Stimulated activated CD8-positive, alpha-beta memory T cell treated with anti-CD3 and anti-CD28 coated beads, Interleukin-4, amount 100 ng/mL, for 1 hour (primary cell): ENCODE measurements around the gene FAM174A.
"Not testable (repeated sequence)": the region's sequence is repeated elsewhere in the genome, so short reads cannot be mapped to it uniquely, and the experiment has no call there.

Experiments used
- DNase-seq, 2 donors: peaks; one replicate each; pipeline ENCODE4 v3.0.0-alpha.2; 2020; ENCODE audit warnings: low read depth in 2 of 2, low spot score in 1 of 2

FAM174A gene

DNA sequence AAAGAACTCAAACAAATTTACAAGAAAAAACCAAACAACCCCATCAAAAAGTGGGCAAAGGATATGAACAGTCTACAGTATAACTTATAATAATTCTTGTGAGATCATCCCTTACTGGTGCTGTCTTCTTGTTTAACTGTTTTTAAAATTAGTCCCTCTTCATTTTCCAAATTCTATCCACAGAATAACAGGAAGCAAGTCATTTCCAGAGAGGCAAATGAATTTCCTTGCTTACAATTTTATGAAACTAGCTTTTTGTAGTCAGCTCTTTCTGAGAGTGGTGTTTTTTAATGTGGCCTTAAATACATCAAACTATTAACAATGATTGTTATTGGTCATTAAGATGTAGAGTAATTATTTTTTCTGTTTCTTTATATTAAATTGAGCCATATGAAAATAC, 40.6 kb downstream of the FAM174A start:
- DNase-seq, result no peak

GRCh38 chr5:100576217-100576751, 41.1 kb downstream of the FAM174A start:
- DNase-seq, result no peak

GRCh38 chr5:100577506-100577905, 42.3 kb downstream of the FAM174A start:
- DNase-seq, result no peak

DNA sequence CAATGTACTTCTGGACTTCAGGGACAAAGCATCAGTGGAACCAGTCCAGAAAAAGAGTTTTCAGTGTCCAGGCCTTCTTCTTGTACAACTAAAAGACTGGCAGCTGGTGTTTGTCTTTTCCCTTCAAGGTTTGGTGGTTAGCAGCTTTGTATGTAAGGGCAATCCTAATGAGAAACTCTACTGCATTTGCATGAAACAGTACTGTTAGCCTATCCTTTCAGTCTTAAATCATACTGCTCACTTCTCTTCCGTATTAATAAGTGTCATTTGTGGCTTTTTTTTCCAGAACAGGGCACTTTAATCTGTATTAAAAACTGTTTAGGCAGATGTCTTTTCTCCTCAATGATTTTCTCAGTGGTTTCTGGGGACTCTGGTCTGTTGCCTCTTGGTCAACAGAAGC, 48.9 kb downstream of the FAM174A start:
- no peak for DNase-seq

DNA sequence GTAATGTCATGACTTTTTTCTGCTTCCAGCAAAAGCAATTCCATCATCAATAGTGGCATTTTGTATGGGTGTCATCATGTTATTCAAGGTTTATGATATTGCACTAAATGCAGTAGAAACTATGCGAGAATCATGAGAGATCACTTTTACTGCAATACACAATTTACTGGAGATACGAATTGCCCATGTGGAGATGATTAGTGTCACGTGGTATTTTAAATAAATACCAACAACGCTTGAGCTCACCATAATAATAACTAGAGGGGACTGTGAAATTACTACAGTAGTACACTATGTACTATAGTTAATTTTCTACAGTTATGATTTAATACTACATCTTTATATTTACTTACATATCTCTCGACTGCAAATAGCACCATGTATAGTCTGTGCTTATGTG, 49.7 kb downstream of the FAM174A start:
- no peak for DNase-seq

DNA sequence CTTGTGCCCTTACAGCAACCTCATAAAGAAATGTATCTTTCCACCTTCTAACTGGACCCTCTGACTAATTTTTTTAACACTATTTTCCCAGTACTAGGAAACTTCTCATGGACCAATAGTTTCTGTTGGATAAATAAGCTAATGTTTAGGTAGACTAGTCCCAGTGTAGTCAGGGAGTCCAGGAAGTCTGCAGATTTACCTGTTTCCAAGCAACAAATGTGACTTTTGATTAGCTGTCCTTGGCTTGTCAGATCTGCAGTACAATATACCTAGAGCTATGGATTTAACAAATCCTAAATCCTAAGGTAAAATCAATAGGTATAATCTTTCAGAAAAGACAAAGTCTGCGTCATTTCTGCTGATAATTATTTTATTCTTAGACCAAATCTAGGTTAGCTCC, 55.7 kb downstream of the FAM174A start:
- no peak for DNase-seq

- DNase-seq, result no peak
Observed at GRCh38 chr5:100595152-100595811, 60.1 kb downstream of the FAM174A start.

- DNase-seq, result no peak
Observed at GRCh38 chr5:100595812-100596173, 60.6 kb downstream of the FAM174A start.

GRCh38 chr5:100598446-100598845, 63.3 kb downstream of the FAM174A start:
- no peak for DNase-seq

DNA sequence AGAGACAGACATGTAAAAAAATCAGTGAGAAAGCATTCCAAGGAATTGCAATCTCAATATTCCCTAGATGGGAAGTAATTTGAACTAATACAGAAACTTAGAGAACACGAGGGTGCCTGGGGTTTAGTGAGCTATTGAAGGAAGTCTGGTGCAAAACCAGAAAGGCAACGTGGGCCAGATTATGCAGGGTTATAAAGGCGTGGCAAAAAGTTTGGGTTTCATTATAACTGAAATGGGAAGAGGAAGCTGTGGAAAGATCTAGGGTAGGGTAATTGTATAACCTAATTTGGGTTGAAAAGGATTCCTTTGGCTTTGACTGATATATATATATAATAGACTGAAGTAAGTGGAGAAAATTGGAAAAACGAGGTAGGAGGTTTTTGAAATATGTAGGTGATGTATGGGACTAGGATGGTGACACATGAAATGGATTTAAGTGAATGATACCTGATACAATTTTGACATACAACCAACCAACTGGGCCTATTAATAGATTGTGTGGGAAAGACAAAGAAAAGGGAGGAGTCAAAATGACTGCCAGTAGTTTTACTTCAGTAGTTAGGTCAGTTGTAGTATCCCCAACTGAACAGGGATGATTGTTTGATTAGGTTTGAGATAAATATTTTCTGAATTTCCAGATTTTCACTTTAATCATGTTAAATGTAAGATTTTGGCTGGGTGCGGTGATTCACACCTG, 65.3 kb downstream of the FAM174A start:
- no peak for DNase-seq

GRCh38 chr5:100603141-100603540, 68.0 kb downstream of the FAM174A start:
- no peak for DNase-seq

GRCh38 chr5:100604021-100604420, 68.8 kb downstream of the FAM174A start:
- DNase-seq, result not testable (repeated sequence)

DNA sequence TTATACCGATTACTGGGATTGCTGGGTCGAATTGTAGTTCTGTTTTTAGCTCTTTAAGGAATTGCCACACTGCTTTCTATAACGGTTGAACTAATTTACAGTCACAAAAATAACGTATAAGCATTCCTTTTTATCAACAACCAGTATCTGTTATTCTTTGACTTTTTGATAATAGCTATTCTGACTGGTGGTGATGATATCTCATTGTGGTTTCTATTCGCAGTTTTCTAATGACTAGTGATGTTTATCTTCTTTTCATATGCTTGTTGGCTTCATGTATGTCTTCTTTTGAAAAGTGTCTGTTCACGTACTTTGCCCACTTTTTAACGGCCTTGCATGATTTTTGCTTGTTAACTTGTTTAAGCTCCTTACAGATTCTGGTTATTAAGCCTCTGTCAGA, 74.4 kb downstream of the FAM174A start:
- DNase-seq, result no peak

DNA sequence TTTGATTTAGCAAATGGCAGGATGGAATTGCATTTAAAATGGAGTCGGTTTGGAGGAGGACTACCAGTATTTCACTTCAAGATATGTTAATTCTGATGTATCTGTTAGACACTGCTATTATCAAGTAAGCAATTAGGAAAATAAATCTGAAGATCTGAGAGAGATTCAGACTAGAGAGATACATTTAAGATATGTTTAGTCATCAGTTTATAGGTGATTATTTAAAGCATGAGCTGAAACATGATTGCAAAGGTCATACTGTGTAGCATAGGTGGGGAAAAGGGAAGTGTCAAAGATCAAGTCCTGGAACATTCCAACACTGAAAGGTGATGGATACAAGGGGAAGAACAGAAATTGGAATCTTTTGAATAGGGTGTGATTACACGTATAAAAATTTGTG, 79.1 kb downstream of the FAM174A start:
- no peak for DNase-seq

DNA sequence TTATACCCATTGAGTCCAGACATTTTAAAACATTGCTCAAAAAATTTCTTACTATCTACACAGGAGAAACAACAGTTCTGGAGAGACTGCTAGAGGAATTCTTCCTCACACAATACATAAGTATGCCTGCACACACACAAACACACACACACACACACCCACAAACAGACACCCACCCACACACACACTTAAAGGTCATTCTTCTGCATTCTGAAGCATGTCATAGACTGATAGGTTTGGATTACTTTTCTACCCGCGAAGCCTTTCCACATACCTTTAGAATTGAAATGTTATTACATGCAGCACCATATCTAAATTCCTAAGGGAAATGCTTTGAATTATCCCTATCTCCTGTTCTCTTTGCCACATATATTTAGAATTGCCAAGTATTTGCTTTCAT, 80.2 kb downstream of the FAM174A start:
- DNase-seq, result no peak

DNA sequence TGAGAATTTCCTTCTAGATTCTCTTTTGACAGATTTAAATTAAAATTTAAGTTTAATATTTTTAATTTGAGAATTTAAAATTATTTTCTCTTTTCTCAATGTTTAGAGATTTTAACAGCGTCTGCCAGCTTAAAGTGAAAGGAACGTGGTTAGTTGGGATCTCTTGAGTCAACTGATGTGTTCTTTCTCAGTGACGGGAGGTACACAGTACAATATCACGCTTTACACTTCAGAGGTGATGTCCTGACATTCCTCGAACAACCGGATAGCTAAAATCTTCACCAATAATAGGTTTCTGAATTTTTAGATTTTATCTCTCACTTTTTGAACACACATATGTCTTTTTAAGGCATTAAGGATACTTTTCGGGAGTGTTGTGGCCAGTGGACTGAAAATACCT, 81.1 kb downstream of the FAM174A start:
- DNase-seq, result no peak

- DNase-seq, result no peak
Observed at GRCh38 chr5:100616981-100617380, 81.8 kb downstream of the FAM174A start.

GRCh38 chr5:100623719-100624118, 88.5 kb downstream of the FAM174A start:
- no peak for DNase-seq

- DNase-seq, result no peak
Observed at GRCh38 chr5:100634937-100635534, 99.9 kb downstream of the FAM174A start.
